Right forelimb (tissue), 1 donor: Measurements from ENCODE around the gene RUNX2.

ENCODE experiments used
- DNase-seq: peaks from one replicate; pipeline ENCODE4 v3.0.0-alpha.2; 2018

Gene RUNX2

DNA sequence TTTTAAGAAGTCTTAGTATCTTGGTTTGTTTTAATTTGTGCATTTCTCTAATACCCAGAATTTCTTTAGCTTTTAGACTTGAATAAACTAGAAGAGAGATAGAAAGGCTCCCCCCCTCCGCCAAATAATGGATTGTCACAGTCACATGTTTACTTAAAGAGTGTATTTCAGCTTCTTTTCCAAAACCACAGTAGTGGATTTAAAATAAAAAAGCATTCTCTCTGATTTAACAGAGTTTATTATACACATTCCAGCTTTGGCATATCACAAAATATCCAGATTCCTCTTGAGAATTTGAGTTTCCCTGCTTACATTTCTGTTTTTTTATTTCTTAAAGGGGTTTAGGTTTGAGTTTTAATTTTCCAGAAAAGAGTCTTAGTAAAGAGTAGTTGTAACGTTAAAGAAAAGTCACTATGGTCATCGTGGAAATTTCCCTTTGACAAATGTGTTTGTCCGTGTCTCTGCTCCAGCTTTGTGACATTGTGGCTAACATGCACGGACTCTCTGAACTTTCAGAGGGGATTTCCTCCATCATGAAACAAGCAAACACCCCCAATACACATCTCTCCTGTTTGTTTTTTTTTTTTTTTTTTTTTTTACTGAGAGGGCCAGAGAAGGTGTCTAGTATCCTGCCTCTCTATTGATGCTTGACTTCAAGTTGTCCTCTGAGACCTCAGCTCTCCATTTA lies 163.1 kb downstream of the RUNX2 start:
- no peak for DNase-seq

DNA sequence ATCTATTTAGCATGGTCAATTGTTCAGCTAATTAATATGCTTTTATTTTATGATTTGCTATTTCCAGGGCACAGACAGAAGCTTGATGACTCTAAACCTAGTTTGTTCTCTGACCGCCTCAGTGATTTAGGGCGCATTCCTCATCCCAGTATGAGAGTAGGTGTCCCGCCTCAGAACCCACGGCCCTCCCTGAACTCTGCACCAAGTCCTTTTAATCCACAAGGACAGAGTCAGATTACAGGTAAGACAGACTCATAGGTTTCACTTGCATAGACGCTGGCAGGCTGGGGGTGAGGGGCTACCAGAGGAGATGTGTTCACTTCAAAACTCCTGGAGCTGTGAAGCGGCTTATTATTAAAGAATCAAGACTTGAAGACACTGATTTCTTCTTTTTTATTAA lies 163.7 kb downstream of the RUNX2 start:
- no peak for DNase-seq

GRCh38 chr6:45493761-45494160 lies 165.6 kb downstream of the RUNX2 start:
- no peak for DNase-seq

GRCh38 chr6:45494416-45495135 lies 166.4 kb downstream of the RUNX2 start:
- DNase-seq = no peak

- no peak for DNase-seq
Measured at GRCh38 chr6:45495429-45496084, 167.4 kb downstream of the RUNX2 start.

DNA sequence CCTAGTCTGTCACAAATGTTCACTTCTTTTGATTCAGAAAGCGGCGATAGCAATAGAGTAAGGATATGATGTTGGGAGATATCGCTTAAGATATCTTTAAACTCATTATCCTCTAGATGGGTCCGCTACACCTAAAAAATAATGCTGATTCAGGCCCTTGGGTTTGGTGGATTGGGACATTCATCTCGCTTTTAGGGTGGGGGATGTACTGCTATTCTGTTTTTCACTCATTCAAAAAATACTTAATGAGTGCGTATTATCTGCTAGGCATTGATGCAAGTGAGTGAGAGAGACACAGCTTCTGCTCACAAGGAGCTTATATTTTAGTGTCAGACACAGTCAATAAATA lies 167.9 kb downstream of the RUNX2 start:
- no peak for DNase-seq

DNA sequence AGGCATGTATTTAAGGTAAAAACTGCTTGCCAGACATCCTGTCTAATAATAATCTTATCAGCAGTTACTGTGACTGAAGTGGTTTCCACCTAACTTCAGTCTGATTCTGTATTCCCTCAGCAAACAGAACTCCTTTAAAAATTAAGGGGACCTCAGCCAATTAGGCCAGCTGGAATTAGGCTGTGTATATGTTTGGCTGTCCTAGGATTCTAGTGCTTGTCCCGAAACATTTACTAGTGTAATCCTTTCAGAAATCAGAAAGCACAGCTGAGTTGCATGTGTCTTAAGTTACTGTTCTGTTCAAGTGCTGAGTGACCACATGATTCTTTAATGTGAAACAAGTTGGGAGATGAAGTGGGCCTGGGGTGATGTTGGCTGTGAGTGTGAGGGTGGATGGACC lies 170.5 kb downstream of the RUNX2 start:
- no peak for DNase-seq

DNA sequence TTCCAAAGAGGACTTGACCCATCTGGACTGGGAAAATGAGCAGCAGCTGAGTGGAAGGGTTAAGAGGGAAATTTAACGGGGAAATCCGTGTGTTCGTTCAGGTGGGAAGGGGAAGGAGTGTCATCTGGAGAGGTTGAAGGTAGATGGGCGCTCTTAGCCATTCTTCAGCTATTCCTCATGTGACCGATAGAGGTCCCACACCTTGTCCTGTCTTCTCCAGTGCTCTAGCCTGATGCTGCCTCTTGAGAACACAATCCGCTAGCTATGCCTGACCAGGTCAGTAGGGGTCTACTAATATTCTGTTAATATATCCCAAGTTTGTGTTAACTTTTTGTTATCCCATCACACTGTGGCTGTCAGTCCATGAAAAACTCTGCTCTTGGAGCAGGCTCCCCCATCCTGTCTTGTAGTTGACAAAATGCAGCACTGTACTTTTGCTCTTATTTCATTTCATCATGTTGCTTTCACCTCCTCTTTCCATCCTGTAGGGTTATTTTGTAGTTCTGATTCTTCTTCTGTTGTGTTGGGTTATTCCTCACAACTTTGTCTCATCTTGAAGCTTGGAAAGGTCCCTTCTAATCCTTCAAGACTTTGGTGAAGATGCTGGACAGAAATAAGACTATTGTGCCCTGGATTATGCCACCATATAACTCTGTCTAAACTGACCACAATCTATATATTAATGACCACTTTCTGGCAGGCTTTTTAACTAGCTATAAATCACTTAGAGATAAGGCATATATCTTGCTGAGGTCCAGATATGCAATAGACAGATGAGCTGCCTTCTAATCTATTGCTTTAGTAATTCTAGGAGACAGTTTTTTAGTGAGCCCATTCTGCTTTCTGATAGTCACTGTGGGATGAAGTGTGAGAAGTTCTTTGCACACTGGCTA lies 173.0 kb downstream of the RUNX2 start:
- DNase-seq = no peak

DNA sequence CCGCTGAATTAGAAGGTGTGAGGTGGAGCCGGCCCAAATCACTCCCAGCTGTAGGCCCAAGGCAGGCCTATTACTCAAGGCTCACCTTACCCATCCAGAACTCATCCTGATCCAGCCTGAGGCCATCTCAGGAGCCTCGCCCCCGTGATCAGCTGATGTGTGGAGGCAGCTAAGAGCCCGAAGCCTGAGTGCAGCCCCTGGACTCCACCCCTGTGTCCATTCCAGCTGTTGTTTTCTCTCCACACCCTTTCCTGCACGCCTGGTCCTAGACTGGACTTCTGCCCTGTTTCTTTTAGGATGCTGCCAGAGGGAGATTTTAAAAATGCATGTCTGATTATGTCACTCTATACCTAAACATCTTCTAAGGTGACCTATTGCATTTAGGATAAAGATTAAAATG lies 174.3 kb downstream of the RUNX2 start:
- DNase-seq = no peak

DNA sequence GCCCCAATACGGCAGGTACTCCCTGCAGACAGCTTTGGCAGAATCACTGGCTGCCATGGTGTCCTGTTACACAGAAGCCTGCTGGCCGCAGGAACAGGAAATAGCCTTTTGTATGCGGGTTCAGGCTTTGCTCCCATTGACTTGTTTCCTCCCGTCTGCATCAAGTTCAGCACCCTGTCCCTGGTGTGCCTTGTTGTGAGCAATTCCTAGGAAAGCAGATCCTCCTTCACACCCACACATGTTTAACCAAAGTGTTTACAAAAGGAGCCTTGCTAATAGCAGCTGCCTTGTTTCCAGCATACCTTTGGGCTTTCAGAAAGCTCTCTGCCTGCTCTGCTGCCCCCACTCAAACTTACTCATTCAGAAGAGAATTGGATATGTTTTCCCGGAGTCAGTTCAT lies 176.8 kb downstream of the RUNX2 start:
- DNase-seq = no peak

- no peak for DNase-seq
Measured at GRCh38 chr6:45505470-45505869, 177.3 kb downstream of the RUNX2 start.

DNA sequence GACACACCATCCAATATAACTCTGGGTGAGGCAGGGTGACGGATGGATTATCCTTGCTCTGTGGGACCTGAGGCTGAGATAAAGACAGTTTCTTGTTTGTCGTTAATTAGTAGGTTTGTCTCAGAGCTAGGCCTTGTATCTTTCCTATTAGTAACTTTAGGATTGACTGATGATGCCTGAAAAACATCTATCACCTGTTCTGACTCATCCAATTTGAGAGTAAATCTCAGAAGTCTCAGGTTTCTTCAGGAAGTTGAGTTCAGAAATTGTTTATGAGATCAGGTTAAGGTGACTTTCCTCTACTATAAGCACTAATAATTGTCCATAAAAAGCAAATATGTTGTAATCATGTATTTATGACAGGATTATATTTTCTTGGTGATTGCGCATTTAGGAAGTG lies 179.1 kb downstream of the RUNX2 start:
- DNase-seq = no peak

DNA sequence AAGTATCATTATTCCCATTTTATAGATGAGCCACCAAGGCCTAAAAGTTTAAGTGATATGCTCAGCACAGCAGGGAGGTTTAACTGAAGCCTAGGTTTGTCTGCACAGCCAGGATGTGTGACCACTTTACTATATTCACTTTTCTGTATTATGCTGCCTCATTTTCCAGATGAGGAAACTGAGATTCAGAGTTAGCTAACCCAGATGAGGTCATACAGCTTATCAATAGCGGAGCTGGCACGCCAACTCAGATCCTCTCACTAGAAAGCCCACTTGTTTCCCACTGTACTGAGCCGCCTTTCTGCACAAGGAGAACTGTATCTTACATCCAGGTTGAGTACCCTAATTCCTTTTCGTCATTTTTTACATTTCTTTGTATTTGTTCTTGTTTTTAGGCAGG lies 181.3 kb downstream of the RUNX2 start:
- no peak for DNase-seq

- DNase-seq = no peak
Measured at GRCh38 chr6:45512717-45513116, 184.6 kb downstream of the RUNX2 start.

DNA sequence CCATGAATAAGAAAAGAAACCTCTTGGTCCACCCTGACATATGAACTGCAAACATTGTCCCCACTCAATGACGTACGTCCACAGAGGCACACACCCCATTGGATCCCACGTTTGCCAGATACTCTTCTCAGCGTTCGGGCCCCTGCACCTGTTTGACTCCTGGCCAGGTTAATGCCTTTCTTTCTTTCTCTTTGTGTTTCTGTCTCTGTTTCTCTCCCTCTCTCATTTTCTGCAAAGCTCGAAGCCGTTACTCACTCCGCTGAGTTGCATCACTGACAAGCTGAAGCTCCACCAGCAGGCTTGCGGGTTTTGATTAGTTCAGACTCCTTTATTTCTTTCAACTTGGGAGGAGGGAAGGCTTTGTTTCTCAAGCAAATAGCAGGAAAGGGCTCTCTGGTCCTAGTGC lies 185.1 kb downstream of the RUNX2 start:
- DNase-seq = no peak

GRCh38 chr6:45513843-45514242 lies 185.7 kb downstream of the RUNX2 start:
- DNase-seq = no peak

DNA sequence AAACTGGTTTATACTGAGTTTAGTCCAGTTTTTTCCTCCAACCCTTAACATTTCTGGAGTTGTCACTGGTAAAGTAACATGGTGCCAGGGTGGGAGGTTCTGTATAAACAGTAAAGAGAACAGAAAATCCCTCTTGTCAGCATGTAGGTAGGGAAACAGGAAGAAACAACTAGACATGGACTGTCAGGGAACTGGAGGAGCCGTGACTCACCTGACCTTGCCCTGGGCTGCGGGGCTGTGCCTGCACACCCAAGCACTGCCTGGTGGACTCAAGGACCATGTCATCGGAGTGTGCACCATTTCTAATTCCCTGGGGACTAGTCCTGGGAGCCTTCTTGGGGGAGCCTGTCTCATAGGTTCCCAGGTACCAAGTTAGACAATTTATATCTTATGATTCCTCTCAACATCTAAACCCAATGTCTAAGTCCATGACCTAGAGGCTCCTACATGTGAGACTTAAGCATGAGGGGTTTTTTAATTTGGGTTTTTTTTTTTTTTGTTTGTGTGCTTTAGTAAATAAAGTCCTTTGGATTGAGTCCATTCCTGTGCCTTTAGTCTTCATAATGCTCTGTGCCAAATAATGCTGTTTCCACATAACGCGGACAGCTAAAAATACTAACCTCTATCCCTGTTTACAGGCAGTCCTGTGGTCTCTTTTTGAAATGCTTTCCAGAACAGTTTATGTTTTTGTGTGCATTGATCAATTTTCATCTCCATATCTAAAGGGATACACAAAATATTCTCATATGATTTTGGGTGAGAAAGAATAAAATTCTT lies 186.5 kb downstream of the RUNX2 start:
- DNase-seq = no peak

DNA sequence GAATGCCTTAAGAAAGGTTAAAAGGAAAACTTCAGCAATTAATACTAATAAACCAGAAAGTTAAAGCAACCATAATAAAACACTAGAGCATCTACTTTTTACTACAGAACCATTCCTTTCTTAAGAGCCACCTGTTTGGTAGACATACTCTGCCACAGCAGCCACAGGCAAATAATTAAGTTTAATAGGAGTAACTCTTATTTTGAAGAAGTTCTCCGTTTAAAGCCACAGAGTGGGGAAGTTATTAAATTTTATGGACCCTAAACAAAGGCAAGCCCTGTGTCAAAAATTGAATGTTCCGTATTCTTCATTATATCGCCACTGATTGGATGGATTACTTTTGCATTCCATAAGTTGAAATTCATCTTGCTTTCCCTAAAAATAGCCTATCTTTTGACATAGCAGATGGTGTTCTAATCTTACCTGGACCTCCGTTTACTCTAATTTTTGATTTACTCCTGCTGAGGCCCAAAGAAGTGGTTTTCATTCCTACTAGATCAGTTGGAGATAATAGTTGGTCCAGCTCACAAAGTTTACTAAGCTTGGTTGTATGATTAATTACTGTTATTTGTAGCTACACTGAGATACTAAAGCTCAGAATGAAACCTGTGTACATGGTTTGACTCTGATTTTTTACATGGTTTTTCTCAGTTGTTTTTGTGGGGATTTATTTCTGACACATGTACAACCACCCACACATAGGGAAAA lies 190.0 kb downstream of the RUNX2 start:
- DNase-seq = no peak

DNA sequence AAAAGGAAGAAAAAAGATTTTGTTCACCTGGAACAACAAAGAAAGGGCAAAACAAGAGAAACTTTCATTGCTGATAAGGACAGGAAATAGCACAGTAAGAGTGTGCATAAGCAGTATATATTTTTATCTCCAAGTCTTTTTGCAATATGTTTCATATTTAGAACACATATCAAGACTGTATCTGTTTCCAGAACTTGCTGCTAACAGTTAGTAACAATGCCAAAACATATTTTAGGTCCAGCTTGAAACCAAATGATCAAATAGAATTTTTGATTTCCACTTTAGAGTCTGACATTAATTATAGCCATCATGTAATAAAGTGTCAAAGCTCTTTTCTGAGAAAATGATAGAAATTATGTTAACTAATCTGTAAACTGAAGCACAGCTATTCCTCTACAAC lies 193.1 kb downstream of the RUNX2 start:
- no peak for DNase-seq

DNA sequence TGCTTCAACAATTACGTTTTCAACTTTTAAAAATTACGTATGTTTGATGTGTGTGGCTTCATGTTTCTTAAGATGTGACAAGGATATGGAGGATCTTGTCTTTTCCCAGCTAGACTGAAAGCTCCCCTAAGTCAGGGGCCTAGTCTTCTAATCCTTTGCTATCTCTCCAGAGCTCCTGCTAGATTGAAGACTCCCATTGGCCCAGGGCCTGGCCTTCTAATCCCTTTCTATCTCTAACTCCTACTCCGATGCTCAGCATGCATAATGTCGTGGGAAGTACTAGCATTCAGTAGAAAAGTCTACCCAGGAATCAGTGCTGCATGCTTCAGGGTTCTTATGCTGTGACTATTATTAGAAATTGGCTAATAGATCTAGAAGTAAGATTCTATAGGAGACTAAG lies 194.4 kb downstream of the RUNX2 start:
- DNase-seq = no peak

GRCh38 chr6:45527210-45527609 lies 199.1 kb downstream of the RUNX2 start:
- no peak for DNase-seq
